Panc1 (cell line): ENCODE measurements around the gene APOBR.

Source experiments
- CTCF ChIP-seq: fragments of 450-650 bp; IDR thresholded peaks from 2 replicates; pipeline ENCODE4 v1.5.1; 2017; ENCODE audit warnings: mild to moderate bottlenecking
- POLR2AphosphoS5 ChIP-seq: IDR thresholded peaks from 2 replicates; pipeline ENCODE4 v1.6.1; 2012; ENCODE audit warnings: mild to moderate bottlenecking, low read depth, low read length, moderate library complexity
- SIN3A ChIP-seq: IDR thresholded peaks from 2 replicates; pipeline ENCODE4 v1.6.1; 2012; ENCODE audit warnings: low read depth, mild to moderate bottlenecking, low read length, moderate library complexity, borderline replicate concordance; ENCODE audit not compliant: insufficient read depth
- TCF7L2 ChIP-seq: IDR thresholded peaks from 2 replicates; pipeline ENCODE4 v1.6.1; 2011; ENCODE audit warnings: mild to moderate bottlenecking, low read depth, low read length, inconsistent platforms

DNA sequence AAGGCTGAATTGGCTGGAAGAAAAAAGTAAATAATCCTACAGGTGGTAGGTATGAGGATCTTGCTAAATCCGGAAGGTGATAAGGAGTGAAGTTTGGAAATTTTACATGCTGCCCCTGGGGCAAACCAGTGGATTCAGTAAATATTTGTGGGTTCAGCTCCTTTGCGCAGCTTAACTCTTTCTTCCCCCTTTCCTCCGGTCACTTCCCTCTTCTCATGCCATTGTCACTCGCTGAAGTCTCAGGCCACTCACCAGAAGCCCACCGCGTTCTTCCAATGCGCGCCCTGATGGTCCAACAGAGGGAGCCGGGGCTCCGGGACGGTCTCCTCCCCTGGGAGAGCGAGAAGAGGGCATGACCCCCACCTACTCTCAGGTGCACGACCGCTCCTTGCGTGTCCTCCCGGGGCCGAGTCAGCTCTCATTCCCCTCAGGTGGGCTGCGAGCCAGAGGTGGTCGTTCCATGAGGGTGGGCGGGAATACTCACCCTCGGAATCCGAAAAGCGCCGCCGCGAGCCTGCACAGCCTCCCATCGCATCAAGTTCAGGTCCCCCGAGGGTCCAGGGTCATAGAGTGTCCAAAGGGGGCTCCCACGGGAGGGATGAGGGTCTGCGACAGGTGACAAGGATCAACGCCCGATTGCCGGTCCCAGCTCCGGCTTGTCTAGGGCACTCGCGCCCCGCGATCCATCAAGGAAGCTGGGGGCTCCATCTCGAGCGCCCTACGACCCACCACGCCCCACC, 3.0 kb upstream of the APOBR start:
- TF ChIP-seq TCF7L2 (no peak), CTCF (no peak), SIN3A (no peak), POLR2AphosphoS5 (no peak)
